ENCODE data around the gene NQO2.
"Not testable (repeated sequence)": the region's sequence is repeated elsewhere in the genome, so short reads cannot be mapped to it uniquely, and the experiment has no call there.

GRCh38 chr6:3020976-3021598, 21.4 kb downstream of the NQO2 start:
- TF ChIP-seq, protein P1, sequence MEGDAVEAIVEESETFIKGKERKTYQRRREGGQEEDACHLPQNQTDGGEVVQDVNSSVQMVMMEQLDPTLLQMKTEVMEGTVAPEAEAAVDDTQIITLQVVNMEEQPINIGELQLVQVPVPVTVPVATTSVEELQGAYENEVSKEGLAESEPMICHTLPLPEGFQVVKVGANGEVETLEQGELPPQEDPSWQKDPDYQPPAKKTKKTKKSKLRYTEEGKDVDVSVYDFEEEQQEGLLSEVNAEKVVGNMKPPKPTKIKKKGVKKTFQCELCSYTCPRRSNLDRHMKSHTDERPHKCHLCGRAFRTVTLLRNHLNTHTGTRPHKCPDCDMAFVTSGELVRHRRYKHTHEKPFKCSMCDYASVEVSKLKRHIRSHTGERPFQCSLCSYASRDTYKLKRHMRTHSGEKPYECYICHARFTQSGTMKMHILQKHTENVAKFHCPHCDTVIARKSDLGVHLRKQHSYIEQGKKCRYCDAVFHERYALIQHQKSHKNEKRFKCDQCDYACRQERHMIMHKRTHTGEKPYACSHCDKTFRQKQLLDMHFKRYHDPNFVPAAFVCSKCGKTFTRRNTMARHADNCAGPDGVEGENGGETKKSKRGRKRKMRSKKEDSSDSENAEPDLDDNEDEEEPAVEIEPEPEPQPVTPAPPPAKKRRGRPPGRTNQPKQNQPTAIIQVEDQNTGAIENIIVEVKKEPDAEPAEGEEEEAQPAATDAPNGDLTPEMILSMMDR (IDR thresholded peaks at IDR 0.05; ENCODE audit: borderline replicate concordance, extremely low read depth, low read length, poor library complexity, severe bottlenecking): not testable (repeated sequence)
- not testable (repeated sequence) for TF ChIP-seq EZH2 (IDR thresholded peaks at IDR 0.05; ENCODE audit: borderline replicate concordance, low read depth, low read length, severe bottlenecking)

Measured in DND-41 (cell line).